Measurements from ENCODE around the gene NT5E. TPM values are rescaled to one million over a fixed set of nuclear protein-coding genes. Genes with fewer than 3 reads are reported as not detected.

The NT5E gene
- total and polyA plus RNA-seq, 2 experiments from 2014 or later = 0.18 to 1.5 TPM

GRCh38 chr6:85468326-85468725 is 18.4 kb downstream of the NT5E start:
- TF ChIP-seq CREB1 (CRISPR knock-in tag; IDR thresholded peaks at IDR 0.05; ENCODE audit: low read depth) = no peak
- TF ChIP-seq REST (IDR thresholded peaks at IDR 0.05; ENCODE audit: unreplicated experiment) = no peak
- TF ChIP-seq JUNB (IDR thresholded peaks at IDR 0.05; ENCODE audit: unreplicated experiment) = no peak
- TF ChIP-seq NANOG (IDR thresholded peaks at IDR 0.05; ENCODE audit: borderline replicate concordance) = no peak
- no peak overlapping the region for H3K4me3 ChIP-seq
- H3K9me2 ChIP-seq (ENCODE audit: insufficient read depth) = 0 out of 2 replicates have a peak, but pooled peaks cover 3% of the 10 kb centered on the region
- ATAC-seq (no peak), DNase-seq (ENCODE audit: low spot score) (no peak)
- H3K4me2 ChIP-seq = no peak overlapping the region
- H2AFZ ChIP-seq = peak overlapping the region; percentile 28; the same call in 1 of the 2 replicates
- H3K79me2 ChIP-seq (replicated peaks; ENCODE audit: insufficient read depth) = no peaks in the 10 kb centered on the region
- Mint-ChIP-seq H3K9me3 (no peaks in the 10 kb centered on the region), H3K4me1 (no peaks in the 10 kb centered on the region; the same call in 2 of the 3 replicates), H3K4me3 (no peak overlapping the region), H3K27me3 (ENCODE audit: insufficient read depth, low read depth, poor library complexity) (no peaks in the 10 kb centered on the region), H3K36me3 (ENCODE audit: low read depth) (no peaks in the 10 kb centered on the region; the same call in 2 of the 3 replicates), H3K27ac (no peak overlapping the region)
- H4K20me1 ChIP-seq (replicated peaks; ENCODE audit: insufficient read depth) = no peaks in the 10 kb centered on the region
- no peaks in the 10 kb centered on the region for H3K36me3 ChIP-seq (ENCODE audit: insufficient read depth)
- H3K27me3 ChIP-seq (ENCODE audit: insufficient read depth) = no peaks in the 10 kb centered on the region
- no peak overlapping the region for H3K27ac ChIP-seq (ENCODE audit: low read depth)
- no peaks in the 10 kb centered on the region for H3K4me1 ChIP-seq (ENCODE audit: insufficient read depth)
- no peaks in the 10 kb centered on the region for H3F3A ChIP-seq (replicated peaks; ENCODE audit: low read depth)

GRCh38 chr6:85469276-85470022 is 19.6 kb downstream of the NT5E start:
- ATAC-seq = no peak
- H2AFZ ChIP-seq = no peak overlapping the region
- no peaks in the 10 kb centered on the region for H3K79me2 ChIP-seq (replicated peaks; ENCODE audit: insufficient read depth)
- H4K20me1 ChIP-seq (replicated peaks; ENCODE audit: insufficient read depth) = no peaks in the 10 kb centered on the region
- H3K9me3 Mint-ChIP-seq = no peaks in the 10 kb centered on the region
- no peaks in the 10 kb centered on the region for H3K4me1 ChIP-seq (ENCODE audit: insufficient read depth)
- no peak overlapping the region for H3K4me2 ChIP-seq
- no peaks in the 10 kb centered on the region for H3F3A ChIP-seq (replicated peaks; ENCODE audit: low read depth)
- H3K27ac Mint-ChIP-seq = no peak overlapping the region
- no peak overlapping the region for H3K27ac ChIP-seq (ENCODE audit: low read depth)
- no peaks in the 10 kb centered on the region for H3K27me3 Mint-ChIP-seq (ENCODE audit: insufficient read depth, low read depth, poor library complexity)
- no peak overlapping the region for H3K4me3 Mint-ChIP-seq
- no peaks in the 10 kb centered on the region; the same call in 2 of the 3 replicates for H3K4me1 Mint-ChIP-seq
- H3K36me3 ChIP-seq (ENCODE audit: insufficient read depth) = no peaks in the 10 kb centered on the region
- no peak for DNase-seq (ENCODE audit: low spot score)
- H3K9me2 ChIP-seq (ENCODE audit: insufficient read depth) = 0 out of 2 replicates have a peak, but pooled peaks cover 3% of the 10 kb centered on the region
- H3K27me3 ChIP-seq (ENCODE audit: insufficient read depth) = no peaks in the 10 kb centered on the region
- no peak overlapping the region for H3K4me3 ChIP-seq
- no peaks in the 10 kb centered on the region; the same call in 2 of the 3 replicates for H3K36me3 Mint-ChIP-seq (ENCODE audit: low read depth)
- TF ChIP-seq CTCF (conservative IDR thresholded peaks at IDR 0.05; ENCODE audit: low read depth in 2 of 2) (no peak), REST (IDR thresholded peaks at IDR 0.05; ENCODE audit: unreplicated experiment) (no peak), POLR2AphosphoS5 (IDR thresholded peaks at IDR 0.05; ENCODE audit: low read depth) (no peak), ZNF331 (CRISPR knock-in tag; IDR thresholded peaks at IDR 0.05; ENCODE audit: low read depth) (no peak), NANOG (IDR thresholded peaks at IDR 0.05; ENCODE audit: borderline replicate concordance) (no peak), EZH2phosphoT487 (IDR thresholded peaks at IDR 0.05; ENCODE audit: unreplicated experiment) (no peak), JUNB (IDR thresholded peaks at IDR 0.05; ENCODE audit: unreplicated experiment) (no peak), ETS1 (IDR thresholded peaks at IDR 0.05) (no peak)
